Activated effector memory CD4-positive, alpha-beta T cell treated with Interleukin-2 at 50 U/mL for 16 hours (primary cell): ENCODE results near the gene DCAF15.
"Not testable (repeated sequence)": the region's sequence is repeated elsewhere in the genome, so short reads cannot be mapped to it uniquely, and the experiment has no call there.

ENCODE experiments used
- DNase-seq: peaks from one replicate; pipeline ENCODE4 v3.0.0-alpha.2; 2020

DCAF15 gene, protein sequence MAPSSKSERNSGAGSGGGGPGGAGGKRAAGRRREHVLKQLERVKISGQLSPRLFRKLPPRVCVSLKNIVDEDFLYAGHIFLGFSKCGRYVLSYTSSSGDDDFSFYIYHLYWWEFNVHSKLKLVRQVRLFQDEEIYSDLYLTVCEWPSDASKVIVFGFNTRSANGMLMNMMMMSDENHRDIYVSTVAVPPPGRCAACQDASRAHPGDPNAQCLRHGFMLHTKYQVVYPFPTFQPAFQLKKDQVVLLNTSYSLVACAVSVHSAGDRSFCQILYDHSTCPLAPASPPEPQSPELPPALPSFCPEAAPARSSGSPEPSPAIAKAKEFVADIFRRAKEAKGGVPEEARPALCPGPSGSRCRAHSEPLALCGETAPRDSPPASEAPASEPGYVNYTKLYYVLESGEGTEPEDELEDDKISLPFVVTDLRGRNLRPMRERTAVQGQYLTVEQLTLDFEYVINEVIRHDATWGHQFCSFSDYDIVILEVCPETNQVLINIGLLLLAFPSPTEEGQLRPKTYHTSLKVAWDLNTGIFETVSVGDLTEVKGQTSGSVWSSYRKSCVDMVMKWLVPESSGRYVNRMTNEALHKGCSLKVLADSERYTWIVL

GRCh38 chr19:13952154-13952930, at the start of gene DCAF15:
DCAF15 (plus strand) TSS chr19:13952509; CDS start chr19:13952513, 4 bp downstream.
- peak; percentile 98 for DNase-seq

- DNase-seq: peak; percentile 7
These were observed 49.2 kb upstream of the DCAF15 start for GRCh38 chr19:13902993-13903555.

- peak; percentile 91 for DNase-seq
These were observed 46.4 kb upstream of the DCAF15 start, which contains the start of the genes BRME1 and CC2D1A for GRCh38 chr19:13905634-13906520. BRME1 (minus strand) TSS chr19:13906117; CDS start chr19:13904892, 1,225 bp downstream. CC2D1A (plus strand) TSS chr19:13906201; CDS start chr19:13906442, 241 bp downstream.

GRCh38 chr19:13906521-13906904, 45.8 kb upstream of the DCAF15 start:
- DNase-seq: peak; percentile 9

GRCh38 chr19:13906910-13907309, 45.4 kb upstream of the DCAF15 start:
- no peak for DNase-seq

- no peak for DNase-seq
These were observed 43.6 kb upstream of the DCAF15 start for GRCh38 chr19:13908674-13909073.

GRCh38 chr19:13909430-13909829, 42.9 kb upstream of the DCAF15 start:
- DNase-seq: no peak

- no peak for DNase-seq
These were observed 39.0 kb upstream of the DCAF15 start for GRCh38 chr19:13913352-13913751.

- no peak for DNase-seq
These were observed 37.5 kb upstream of the DCAF15 start for GRCh38 chr19:13914777-13915176.

DNA sequence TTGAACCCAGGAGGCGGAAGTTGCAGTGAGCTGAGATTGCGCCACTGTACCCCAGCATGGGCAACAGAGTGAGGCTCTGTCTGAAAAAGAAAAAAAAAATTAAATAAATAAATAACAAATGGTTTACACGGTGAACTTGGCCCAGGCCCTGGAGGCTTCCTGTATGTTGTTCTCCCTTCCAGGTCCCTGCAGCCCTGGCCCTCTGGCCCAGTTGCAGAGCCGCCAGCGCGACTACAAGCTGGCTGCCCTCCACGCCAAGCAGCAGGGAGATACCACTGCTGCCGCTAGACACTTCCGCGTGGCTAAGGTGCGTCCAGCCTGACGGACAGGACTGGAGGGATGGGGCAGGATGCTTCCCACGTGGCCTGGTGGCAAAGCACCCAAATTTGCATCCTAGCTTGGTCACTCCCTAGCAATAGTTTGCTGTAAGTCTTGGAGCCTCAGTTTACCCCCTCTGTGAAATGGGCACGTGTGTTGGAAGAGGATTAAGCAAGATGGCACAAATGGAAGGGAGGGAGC, 34.4 kb upstream of the DCAF15 start:
- no peak for DNase-seq

DNA sequence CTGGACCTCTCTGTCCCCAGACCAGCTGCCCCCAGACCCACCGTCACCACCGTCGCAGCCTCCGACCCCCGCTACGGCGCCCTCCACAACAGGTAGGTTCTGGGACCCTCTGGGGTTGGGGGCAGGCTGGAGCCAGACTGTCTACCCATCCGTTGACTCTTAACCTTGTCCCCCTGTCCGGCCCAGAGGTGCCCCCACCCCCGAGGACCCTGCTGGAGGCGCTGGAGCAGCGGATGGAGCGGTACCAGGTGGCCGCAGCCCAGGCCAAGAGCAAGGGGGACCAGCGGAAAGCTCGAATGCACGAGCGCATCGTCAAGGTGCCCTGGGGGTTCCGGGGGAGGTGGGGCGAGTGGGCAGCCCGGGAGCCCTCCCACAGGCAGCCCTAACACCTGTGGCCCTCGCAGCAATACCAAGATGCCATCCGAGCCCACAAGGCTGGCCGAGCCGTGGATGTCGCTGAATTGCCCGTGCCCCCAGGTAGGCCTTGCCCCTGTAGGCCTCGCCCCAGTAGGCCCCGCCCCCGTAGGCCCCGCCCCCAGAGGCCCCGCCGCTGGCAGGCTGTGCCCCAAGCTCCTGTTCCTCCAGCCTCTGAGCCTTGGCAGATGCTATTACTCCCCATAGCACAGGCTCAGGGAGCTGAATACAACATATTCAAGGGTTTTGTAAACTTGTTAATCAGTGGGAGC, 33.4 kb upstream of the DCAF15 start:
- DNase-seq: no peak

DNA sequence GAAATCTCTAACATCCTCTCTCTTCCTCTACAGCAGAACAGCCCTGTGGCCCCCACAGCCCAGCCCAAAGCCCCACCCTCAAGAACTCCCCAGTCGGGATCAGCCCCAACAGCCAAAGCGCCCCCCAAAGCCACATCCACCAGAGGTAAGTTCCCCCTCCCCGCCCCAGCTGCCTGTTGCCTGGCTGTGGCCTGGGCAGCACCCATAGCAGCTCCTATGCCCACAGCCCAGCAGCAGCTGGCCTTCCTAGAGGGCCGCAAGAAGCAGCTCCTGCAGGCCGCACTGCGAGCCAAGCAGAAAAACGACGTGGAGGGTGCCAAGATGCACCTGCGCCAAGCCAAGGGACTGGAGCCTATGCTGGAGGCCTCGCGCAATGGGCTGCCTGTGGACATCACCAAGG, 31.8 kb upstream of the DCAF15 start:
- DNase-seq: no peak

DNA sequence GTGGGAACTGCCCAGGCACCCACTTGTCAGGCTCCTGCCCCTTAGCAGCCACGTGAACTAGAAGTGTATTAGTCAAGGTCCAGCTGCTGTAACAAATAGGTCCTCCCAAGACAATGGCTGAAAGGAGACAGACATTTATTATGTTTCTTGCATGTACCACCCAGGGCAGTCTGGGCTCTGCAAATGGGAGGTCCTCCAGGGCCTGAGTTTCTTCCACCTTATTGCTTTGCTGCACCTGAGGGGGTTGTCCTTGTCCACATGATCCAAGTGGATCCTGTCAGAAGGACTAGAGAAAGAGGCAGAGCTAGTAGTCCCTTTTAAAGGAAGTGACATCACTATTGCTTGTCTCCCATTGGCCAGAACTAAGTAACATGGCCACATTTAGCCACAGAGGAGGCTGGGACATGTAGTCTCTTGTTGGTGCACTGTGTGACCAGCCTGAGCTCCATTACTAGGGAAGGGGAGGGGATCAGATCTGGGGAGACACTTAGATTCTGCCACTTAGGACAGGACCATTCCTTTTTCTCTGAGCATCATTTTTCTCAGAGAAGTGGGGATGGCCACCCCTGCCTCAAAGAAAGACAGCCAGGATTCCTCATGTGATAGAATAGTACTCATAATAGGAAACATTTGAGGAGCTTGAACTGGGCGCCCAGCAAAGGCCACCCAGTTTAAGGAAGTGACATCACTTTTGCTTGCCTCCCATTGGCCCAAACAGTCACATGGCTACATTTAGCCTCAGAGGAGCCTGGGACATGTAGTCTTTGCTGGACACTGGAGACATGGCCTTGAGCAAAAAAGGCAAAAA, 31.2 kb upstream of the DCAF15 start:
- no peak for DNase-seq

- DNase-seq: not testable (repeated sequence)
These were observed 30.2 kb upstream of the DCAF15 start for GRCh38 chr19:13922118-13922517.

GRCh38 chr19:13923194-13923987, 28.9 kb upstream of the DCAF15 start:
- no peak for DNase-seq

DNA sequence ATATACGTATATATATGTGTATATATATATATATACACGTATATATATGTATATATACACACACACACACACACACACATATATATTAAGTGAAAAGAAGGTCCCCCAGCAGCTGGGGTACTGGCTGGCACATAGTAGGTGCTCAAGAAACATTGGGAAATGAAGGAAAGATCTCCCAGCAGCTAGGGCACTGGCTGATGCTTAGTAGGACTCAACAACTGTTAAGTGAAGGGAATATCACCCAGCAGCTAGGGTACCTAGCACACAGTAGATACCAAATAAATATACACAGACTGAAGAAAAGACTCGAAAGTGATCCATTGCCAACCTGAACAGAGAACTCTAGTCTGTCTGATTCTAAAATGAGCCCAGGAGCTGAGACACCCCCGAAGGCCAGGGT, 26.3 kb upstream of the DCAF15 start:
- no peak for DNase-seq

DNA sequence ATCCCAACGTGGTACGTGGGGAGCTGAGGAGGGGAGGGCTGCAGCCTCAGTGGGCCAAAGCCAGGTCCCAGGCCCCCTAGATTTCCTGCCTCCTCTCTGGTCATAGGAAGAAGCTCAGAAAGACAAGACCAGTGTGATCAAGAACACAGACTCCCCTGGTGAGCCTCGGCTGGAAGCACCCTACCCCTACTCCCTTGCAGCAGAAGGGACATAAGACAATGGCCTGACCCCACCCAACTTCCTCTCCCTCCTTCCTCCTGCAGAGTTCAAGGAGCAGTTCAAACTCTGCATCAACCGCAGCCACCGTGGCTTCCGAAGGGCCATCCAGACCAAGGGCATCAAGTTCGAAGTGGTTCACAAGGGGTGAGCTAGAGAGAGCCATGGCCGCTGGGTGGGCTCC, 25.6 kb upstream of the DCAF15 start:
- no peak for DNase-seq

- no peak for DNase-seq
These were observed 23.0 kb upstream of the DCAF15 start for GRCh38 chr19:13929340-13929739.

- DNase-seq: no peak
These were observed 22.4 kb upstream of the DCAF15 start for GRCh38 chr19:13929956-13930355.
